Umbilical cord (tissue), 2 donors: Measurements from ENCODE around the gene BATF2. TPM values are rescaled to one million over a fixed set of nuclear protein-coding genes. Genes with fewer than 3 reads are reported as not detected.

Source experiments
- DNase-seq: peaks from one replicate; pipeline ENCODE4 v3.0.0-alpha.2; 2015; ENCODE audit warnings: low spot score
- total RNA-seq: library from RNA; depleted of rRNA; stranded (reverse); fragments of >200 nt; gene quantifications from one replicate; pipeline ENCODE4 v1.2.3, GENCODE V29; 2014; ENCODE audit warnings: low replicate concordance; ENCODE audit not compliant: insufficient read depth

BATF2 gene
- total RNA-seq, 1 donor from 2014 or later: not detected

DNA sequence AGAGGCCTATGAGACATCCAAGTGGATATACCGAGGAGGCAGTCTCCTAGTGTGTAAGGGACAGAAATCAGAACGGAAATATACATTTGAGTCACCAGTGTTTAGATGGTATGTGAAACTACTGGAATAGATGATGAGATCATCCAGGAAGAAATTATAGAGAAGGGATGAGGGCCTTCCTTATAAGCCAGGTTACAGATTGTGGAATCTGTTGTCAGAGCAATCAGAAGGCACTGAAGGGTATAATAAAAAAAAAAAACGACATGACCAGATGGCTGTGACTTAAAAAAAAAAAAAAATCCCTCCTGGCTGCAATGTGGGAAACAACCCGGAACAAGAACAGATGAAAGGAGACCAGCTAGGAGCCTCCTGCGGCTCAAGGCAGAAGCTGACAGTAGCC is 27.6 kb downstream of the BATF2 start:
- DNase-seq: no peak

DNA sequence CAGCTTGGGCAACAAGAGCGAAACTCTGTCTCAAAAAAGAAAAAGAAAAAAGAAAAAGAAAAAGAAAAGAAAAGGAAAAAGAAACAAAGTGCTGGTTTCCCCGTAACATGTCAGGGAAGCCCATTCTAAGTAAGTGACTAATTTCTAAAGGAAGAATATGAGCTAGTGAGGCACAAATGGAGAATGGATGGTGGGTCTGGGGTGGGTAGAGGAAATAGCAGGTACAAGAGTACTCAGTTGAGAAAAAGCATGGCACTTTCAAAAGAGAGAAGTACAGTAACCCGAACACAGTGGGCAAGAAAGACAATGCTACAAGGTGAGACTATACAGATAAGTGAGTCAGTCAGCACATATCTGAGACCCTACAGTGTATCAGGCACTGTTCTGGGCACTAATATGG is 29.4 kb downstream of the BATF2 start:
- DNase-seq: no peak

DNA sequence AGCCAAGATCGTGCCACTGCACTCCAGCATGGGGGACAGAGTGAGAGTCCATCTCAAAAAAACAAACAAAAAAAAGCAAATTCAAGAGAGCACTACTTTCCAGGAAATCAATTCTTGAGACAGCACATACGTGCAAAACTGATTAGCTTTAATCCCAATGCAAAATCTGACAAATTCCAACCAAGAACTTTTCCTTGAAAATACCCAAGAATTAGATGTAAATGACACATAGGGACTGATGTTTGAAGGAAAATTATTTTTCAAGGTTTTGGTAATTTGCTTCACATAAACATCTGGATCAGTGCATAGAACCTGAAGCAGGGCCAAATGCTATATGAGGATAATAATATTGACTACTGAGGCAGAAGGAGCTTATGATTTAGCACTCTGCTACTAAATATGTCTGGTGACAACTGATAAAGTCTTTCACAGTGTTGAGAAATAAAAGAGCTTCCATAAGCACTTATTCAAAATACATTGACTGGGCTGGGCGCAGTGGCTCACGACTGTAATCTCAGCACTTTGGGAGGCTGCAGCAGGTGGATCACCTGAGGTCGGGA is 33.6 kb downstream of the BATF2 start:
- no peak for DNase-seq

DNA sequence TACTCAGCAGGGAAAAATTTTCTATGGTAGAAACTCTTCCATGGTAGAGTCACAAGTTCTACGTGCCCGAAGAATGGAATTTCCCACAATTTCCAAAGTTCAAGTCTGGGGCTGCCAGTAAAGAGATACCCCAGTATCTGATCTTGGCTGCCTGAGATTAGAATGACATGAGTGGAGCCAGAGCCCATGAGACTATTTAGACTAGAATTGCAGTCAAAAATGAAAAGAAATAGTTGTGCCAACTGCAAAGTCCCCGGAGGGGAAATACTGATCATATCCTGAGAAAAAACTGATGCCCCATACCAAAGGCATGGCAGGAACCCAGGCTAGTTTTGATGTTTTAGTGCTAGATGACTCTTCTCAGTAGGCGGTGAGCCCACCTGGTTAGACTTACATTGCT is 36.1 kb downstream of the BATF2 start:
- peak; percentile 21 for DNase-seq

DNA sequence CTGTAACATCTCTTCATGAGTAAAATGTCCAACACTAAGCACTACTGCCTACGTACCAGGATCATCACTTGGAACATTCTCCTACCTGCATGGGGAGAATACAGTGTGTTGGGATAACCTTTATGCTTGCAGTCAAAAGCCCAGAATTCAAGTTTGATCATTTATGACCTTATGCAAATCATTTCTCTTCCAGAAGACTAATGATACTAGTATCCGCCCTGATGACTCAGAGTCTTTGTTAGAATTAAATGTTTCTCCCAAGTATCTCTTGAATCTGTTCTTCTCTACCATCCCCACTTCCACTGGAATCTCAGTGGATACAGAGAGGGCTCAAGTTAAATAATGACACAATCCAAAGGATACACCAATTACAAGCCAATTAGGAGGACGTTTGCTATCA is 37.3 kb downstream of the BATF2 start:
- DNase-seq: no peak

DNA sequence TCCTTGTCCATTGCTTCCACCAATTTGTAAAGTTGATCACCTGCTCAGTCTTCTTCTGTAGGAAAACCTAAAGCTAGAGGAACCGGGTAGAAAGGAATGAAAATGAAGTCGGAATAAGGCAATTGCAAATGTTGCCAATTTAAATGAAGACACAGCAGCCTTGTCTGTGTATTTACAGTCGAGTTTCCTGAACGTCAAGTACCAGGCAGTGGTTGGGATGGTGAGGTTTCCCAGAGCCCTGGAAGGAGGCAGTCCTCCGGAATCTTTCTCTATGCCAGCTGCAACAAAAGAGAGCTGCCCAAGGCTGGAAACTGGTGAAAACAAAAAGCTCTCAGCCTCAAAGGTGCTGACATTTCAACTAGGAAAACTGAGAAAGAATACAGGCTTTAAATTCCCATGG is 42.6 kb downstream of the BATF2 start:
- no peak for DNase-seq

DNA sequence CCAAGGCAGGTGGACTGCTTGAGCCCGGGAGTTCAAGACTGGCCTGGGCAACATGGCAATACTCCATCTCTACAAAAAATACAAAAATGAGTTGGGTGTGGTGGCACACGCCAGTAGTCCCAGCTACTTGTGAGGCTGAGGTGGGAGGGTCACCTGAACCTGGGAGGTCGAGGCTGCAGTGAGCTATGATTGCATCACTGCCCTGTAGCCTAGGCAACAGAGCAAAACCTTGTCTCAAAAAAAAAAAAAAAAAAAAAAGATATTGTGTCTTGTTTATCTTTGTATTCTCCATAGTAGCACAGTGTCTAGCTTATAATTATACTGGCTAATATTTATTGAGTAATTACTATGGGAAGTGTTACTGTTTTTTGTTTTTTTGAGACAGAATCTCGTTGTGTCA is 45.2 kb downstream of the BATF2 start:
- DNase-seq: no peak

DNA sequence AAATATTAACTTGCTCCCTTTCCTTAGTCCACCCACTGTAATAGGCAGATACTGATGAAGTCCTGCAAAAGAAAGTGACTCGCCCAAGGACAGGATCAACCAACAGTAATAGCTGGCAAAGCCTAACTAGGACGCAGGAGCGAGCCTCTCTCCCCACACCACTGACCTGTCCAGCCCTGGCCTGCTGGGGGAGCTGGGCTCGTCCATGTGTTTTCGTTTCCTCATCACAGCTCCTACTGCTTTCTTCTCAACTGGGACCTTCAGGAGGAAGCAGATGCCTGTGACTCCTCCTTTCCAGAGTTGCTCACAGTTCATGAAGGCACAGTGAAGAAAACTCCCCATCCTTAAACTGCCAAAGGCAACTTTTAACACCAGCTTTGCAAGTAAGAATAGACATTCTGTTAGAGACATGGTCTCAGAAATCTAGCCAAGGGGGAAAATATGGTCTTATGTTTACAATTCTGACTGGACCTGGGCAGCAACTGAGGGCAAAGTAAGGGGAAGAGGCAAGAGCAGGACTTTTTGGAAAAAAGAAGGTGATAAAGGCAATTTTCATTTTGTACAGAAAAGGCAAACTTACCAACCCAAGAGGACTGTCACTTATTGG is 49.5 kb downstream of the BATF2 start:
- DNase-seq: no peak

Other genes starting within 250 kb of the BATF2 start
- 14.7 TPM for gene PYGM, start 237.0 kb downstream of the BATF2 start, total RNA-seq
- gene SF1, start 218.4 kb downstream of the BATF2 start, total RNA-seq: 120 TPM
- gene MAP4K2, start 193.8 kb downstream of the BATF2 start, total RNA-seq: 2.6 TPM
- 4.3 TPM for gene MEN1, start 186.4 kb downstream of the BATF2 start, total RNA-seq
- gene CDC42BPG, start 152.3 kb downstream of the BATF2 start, total RNA-seq: 0.96 TPM
- 56.8 TPM for gene EHD1, start 118.3 kb downstream of the BATF2 start, total RNA-seq
- 5.3 TPM for gene ATG2A, start 79.8 kb downstream of the BATF2 start, total RNA-seq
- 3.6 TPM for gene PPP2R5B, start 72.3 kb downstream of the BATF2 start, total RNA-seq
- not detected for gene GPHA2, start 61.1 kb downstream of the BATF2 start, total RNA-seq
- gene MAJIN, start 24.9 kb downstream of the BATF2 start, total RNA-seq: not detected
- 60.2 TPM for gene ARL2, start 17.2 kb upstream of the BATF2 start, total RNA-seq
- gene SNX15, start 30.5 kb upstream of the BATF2 start, total RNA-seq: 19.0 TPM
- gene SAC3D1, start 44.2 kb upstream of the BATF2 start, total RNA-seq: 11.8 TPM
- gene NAALADL1, start 61.6 kb upstream of the BATF2 start, total RNA-seq: 4.1 TPM
- 3.1 TPM for gene CDCA5, start 87.1 kb upstream of the BATF2 start, total RNA-seq
- 28.6 TPM for gene ZFPL1, start 87.3 kb upstream of the BATF2 start, total RNA-seq
- gene VPS51, start 99.2 kb upstream of the BATF2 start, total RNA-seq: 117 TPM
- 15.2 TPM for gene TM7SF2, start 114.9 kb upstream of the BATF2 start, total RNA-seq
- gene ZNHIT2, start 120.7 kb upstream of the BATF2 start, total RNA-seq: 5.8 TPM
- 267 TPM for gene FAU, start 125.2 kb upstream of the BATF2 start, total RNA-seq
- 19.5 TPM for gene MRPL49, start 125.3 kb upstream of the BATF2 start, total RNA-seq
- 13.0 TPM for gene SYVN1, start 137.5 kb upstream of the BATF2 start, total RNA-seq
- not detected for gene SPDYC, start 173.3 kb upstream of the BATF2 start, total RNA-seq
- gene CAPN1, start 185.0 kb upstream of the BATF2 start, total RNA-seq: 59.5 TPM